ENCODE measurements around the gene PROM1. TPM values are rescaled to one million over a fixed set of nuclear protein-coding genes. Genes with fewer than 3 reads are reported as not detected.

PROM1 gene
- total and polyA plus RNA-seq, 4 donors: 1.2 to 5.2 (median 3.7) TPM

DNA sequence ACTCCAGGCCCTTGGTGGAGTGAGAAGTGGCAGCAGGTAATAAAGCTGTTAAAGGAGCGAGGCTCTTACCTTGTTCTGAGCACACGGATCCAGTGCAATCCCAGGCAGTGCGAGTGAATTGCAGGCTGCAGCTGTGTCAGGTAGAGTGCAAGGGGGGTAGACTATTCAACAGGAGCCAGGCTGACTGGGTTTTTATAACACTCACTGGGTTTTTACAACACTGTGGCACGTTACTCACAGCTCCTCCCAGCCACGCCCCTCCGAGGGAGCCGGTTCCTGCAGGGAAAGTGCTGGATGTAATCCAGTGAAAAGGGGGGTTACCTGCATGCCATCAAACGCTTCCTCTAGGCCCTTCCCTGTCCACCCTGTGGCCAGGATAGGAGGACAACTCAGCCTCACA lies 145.6 kb downstream of the PROM1 start:
- DNase-seq (ENCODE audit: low spot score): no peak
- peaks cover 0 to 5% (median 0%) of the 10 kb centered on the region in 4 donors for H3K27me3 ChIP-seq (ENCODE audit: control insufficient read depth in 4 of 4, insufficient read depth in 4 of 4, low read length in 3 of 4)
- 42% methylated on average over 8 of the region's 8 CpGs for WGBS
- TF ChIP-seq HNF4A (conservative IDR thresholded peaks at IDR 0.05) (no peak), TAF1 (conservative IDR thresholded peaks at IDR 0.05) (no peak), FOXA2 (IDR thresholded peaks at IDR 0.05) (no peak), YY1 (IDR thresholded peaks at IDR 0.05) (no peak)
- TF ChIP-seq, protein P1, sequence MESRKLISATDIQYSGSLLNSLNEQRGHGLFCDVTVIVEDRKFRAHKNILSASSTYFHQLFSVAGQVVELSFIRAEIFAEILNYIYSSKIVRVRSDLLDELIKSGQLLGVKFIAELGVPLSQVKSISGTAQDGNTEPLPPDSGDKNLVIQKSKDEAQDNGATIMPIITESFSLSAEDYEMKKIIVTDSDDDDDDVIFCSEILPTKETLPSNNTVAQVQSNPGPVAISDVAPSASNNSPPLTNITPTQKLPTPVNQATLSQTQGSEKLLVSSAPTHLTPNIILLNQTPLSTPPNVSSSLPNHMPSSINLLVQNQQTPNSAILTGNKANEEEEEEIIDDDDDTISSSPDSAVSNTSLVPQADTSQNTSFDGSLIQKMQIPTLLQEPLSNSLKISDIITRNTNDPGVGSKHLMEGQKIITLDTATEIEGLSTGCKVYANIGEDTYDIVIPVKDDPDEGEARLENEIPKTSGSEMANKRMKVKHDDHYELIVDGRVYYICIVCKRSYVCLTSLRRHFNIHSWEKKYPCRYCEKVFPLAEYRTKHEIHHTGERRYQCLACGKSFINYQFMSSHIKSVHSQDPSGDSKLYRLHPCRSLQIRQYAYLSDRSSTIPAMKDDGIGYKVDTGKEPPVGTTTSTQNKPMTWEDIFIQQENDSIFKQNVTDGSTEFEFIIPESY (IDR thresholded peaks at IDR 0.05): no peak
- TF ChIP-seq, protein P2, sequence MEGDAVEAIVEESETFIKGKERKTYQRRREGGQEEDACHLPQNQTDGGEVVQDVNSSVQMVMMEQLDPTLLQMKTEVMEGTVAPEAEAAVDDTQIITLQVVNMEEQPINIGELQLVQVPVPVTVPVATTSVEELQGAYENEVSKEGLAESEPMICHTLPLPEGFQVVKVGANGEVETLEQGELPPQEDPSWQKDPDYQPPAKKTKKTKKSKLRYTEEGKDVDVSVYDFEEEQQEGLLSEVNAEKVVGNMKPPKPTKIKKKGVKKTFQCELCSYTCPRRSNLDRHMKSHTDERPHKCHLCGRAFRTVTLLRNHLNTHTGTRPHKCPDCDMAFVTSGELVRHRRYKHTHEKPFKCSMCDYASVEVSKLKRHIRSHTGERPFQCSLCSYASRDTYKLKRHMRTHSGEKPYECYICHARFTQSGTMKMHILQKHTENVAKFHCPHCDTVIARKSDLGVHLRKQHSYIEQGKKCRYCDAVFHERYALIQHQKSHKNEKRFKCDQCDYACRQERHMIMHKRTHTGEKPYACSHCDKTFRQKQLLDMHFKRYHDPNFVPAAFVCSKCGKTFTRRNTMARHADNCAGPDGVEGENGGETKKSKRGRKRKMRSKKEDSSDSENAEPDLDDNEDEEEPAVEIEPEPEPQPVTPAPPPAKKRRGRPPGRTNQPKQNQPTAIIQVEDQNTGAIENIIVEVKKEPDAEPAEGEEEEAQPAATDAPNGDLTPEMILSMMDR (IDR thresholded peaks at IDR 0.05; ENCODE audit: low read depth, low read length, missing input control): no peak
- H3K27ac ChIP-seq (ENCODE audit: low read depth in 1 of 2, low read length in 2 of 2): no peak overlapping the region
- no peak overlapping the region for H3K9ac ChIP-seq (ENCODE audit: low read depth in 1 of 2, low read length in 2 of 2)
- H3K9me3 ChIP-seq (ENCODE audit: control insufficient read depth in 4 of 4, low read length in 3 of 4): no peaks in the 10 kb centered on the region
- H3K4me1 ChIP-seq (ENCODE audit: control insufficient read depth in 4 of 4, insufficient read depth in 4 of 4, low read length in 3 of 4): no peaks in the 10 kb centered on the region
- H3K36me3 ChIP-seq (ENCODE audit: control insufficient read depth in 4 of 4, insufficient read depth in 3 of 4, low read depth in 1 of 4, low read length in 3 of 4): no peaks in the 10 kb centered on the region
- no peak overlapping the region for H3K4me3 ChIP-seq (ENCODE audit: low read depth in 1 of 3, low read length in 3 of 3)

DNA sequence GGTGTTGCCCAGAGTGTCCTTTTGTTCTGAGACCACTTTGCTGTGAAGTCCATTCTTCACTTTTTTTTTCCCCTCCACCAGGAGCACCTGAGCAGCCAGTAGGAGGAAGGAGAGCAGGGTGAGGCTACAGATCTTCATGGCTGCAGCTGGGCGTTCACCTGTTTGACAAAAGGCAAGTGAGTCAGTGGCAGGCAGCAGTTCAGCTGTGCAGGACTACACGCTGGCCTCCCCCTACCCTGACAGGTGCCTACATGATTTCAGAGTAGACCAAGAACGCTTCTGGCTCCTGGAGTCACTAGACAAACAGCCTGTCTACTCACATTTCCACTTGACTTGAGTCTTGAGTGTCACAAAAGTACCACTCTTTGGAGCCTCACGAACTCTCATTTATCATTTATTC lies 147.3 kb downstream of the PROM1 start:
- no peaks in the 10 kb centered on the region for H3K36me3 ChIP-seq (ENCODE audit: control insufficient read depth in 4 of 4, insufficient read depth in 3 of 4, low read depth in 1 of 4, low read length in 3 of 4)
- 63% methylated on average over 4 of the region's 4 CpGs for WGBS
- DNase-seq (ENCODE audit: low spot score): no peak
- H3K27me3 ChIP-seq (ENCODE audit: control insufficient read depth in 4 of 4, insufficient read depth in 4 of 4, low read length in 3 of 4): peaks cover 0 to 5% (median 0%) of the 10 kb centered on the region in 4 donors
- H3K4me1 ChIP-seq (ENCODE audit: control insufficient read depth in 4 of 4, insufficient read depth in 4 of 4, low read length in 3 of 4): no peaks in the 10 kb centered on the region
- TF ChIP-seq FOXA1 (IDR thresholded peaks at IDR 0.05) (no peak), HNF4G (IDR thresholded peaks at IDR 0.05) (no peak), TAF1 (conservative IDR thresholded peaks at IDR 0.05) (no peak), HNF4A (conservative IDR thresholded peaks at IDR 0.05) (no peak), EGR1 (IDR thresholded peaks at IDR 0.05; ENCODE audit: low read depth in 2 of 2) (no peak), MAX (IDR thresholded peaks at IDR 0.05) (no peak), GABPA (IDR thresholded peaks at IDR 0.05 in 1 of 2, conservative IDR thresholded peaks at IDR 0.05 in 1 of 2) (no peak)
- TF ChIP-seq, protein P3, sequence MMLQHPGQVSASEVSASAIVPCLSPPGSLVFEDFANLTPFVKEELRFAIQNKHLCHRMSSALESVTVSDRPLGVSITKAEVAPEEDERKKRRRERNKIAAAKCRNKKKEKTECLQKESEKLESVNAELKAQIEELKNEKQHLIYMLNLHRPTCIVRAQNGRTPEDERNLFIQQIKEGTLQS (IDR thresholded peaks at IDR 0.05): no peak
- TF ChIP-seq, protein P1 (IDR thresholded peaks at IDR 0.05): no peak
- H3K4me3 ChIP-seq (ENCODE audit: low read depth in 1 of 3, low read length in 3 of 3): no peak overlapping the region
- no peaks in the 10 kb centered on the region for H3K9me3 ChIP-seq (ENCODE audit: control insufficient read depth in 4 of 4, low read length in 3 of 4)
- no peak overlapping the region for H3K9ac ChIP-seq (ENCODE audit: low read depth in 1 of 2, low read length in 2 of 2)
- no peak overlapping the region for H3K27ac ChIP-seq (ENCODE audit: low read depth in 1 of 2, low read length in 2 of 2)
